Measurements from ENCODE around the gene ENTPD2.

ENTPD2 gene

GRCh38 chr9:137022662-137023008 is 31.2 kb downstream of the ENTPD2 start:
- Histone ChIP-seq H3K27ac (no peak overlapping the region), H3K4me3 (no peak overlapping the region)

- no peak overlapping the region for H3K27ac ChIP-seq
- H3K4me3 ChIP-seq: no peak overlapping the region
These were observed 31.7 kb downstream of the ENTPD2 start for GRCh38 chr9:137021979-137022661.

- no peak overlapping the region for H3K27ac ChIP-seq
- H3K4me3 ChIP-seq: no peak overlapping the region
These were observed 32.3 kb downstream of the ENTPD2 start for GRCh38 chr9:137021568-137021978.

GRCh38 chr9:137020771-137021567 is 32.9 kb downstream of the ENTPD2 start:
- H3K27ac ChIP-seq: no peak overlapping the region

GRCh38 chr9:137019891-137020683 is 33.8 kb downstream of the ENTPD2 start:
- no peak overlapping the region for H3K27ac ChIP-seq
- no peak overlapping the region for H3K4me3 ChIP-seq

More at GRCh38 chr9:137020771-137021567, 32.9 kb downstream of the ENTPD2 start:
- H3K4me3 ChIP-seq: no peak overlapping the region

GRCh38 chr9:137018761-137019559 is 34.9 kb downstream of the ENTPD2 start:
- no peak overlapping the region for H3K27ac ChIP-seq
- H3K4me3 ChIP-seq: no peak overlapping the region

GRCh38 chr9:137017791-137018497 is 35.9 kb downstream of the ENTPD2 start:
- no peak overlapping the region for H3K27ac ChIP-seq
- no peak overlapping the region for H3K4me3 ChIP-seq

- Histone ChIP-seq H3K4me3 (no peak overlapping the region), H3K27ac (no peak overlapping the region)
These were observed 36.8 kb downstream of the ENTPD2 start for GRCh38 chr9:137017071-137017470.

GRCh38 chr9:137016436-137016835 is 37.4 kb downstream of the ENTPD2 start:
- H3K27ac ChIP-seq: no peak overlapping the region
- no peak overlapping the region for H3K4me3 ChIP-seq

GRCh38 chr9:137015976-137016375 is 37.9 kb downstream of the ENTPD2 start:
- no peak overlapping the region for H3K27ac ChIP-seq
- H3K4me3 ChIP-seq: no peak overlapping the region

GRCh38 chr9:137015540-137015930 is 38.3 kb downstream of the ENTPD2 start:
- no peak overlapping the region for H3K4me3 ChIP-seq
- H3K27ac ChIP-seq: no peak overlapping the region

- Histone ChIP-seq H3K27ac (no peak overlapping the region), H3K4me3 (no peak overlapping the region)
These were observed 38.9 kb downstream of the ENTPD2 start for GRCh38 chr9:137014776-137015539.

- no peak overlapping the region for H3K27ac ChIP-seq
- H3K4me3 ChIP-seq: no peak overlapping the region
These were observed 39.7 kb downstream of the ENTPD2 start for GRCh38 chr9:137014166-137014565.

- no peak overlapping the region for H3K27ac ChIP-seq
- no peak overlapping the region for H3K4me3 ChIP-seq
These were observed 40.3 kb downstream of the ENTPD2 start for GRCh38 chr9:137013571-137013940.

GRCh38 chr9:137012694-137013570 is 40.9 kb downstream of the ENTPD2 start:
- no peak overlapping the region for H3K4me3 ChIP-seq
- no peak overlapping the region for H3K27ac ChIP-seq

GRCh38 chr9:137011907-137012675 is 41.8 kb downstream of the ENTPD2 start:
- Histone ChIP-seq H3K4me3 (no peak overlapping the region), H3K27ac (no peak overlapping the region)

GRCh38 chr9:137011156-137011555 is 42.7 kb downstream of the ENTPD2 start:
- Histone ChIP-seq H3K27ac (no peak overlapping the region), H3K4me3 (no peak overlapping the region)
